Right ventricle myocardium inferior (tissue), 1 donor: ENCODE measurements around the gene CLEC19A. TPM values are rescaled to one million over a fixed set of nuclear protein-coding genes. Genes with fewer than 3 reads are reported as not detected.

Experiments used
- ATAC-seq: fragments of 200-7000 bp; cut with Tn5 transposase; one replicate; pipeline ENCODE4 v1.9.1; 2020; ENCODE audit warnings: mild to moderate bottlenecking, moderate library complexity
- DNase-seq: peaks from one replicate; pipeline ENCODE4 v3.0.0; 2021; ENCODE audit errors: missing footprints
- intact Hi-C: fragments of 100-400 bp; cut with DNase I; formaldehyde crosslinking; loops from one replicate; pipeline ENCODE4 v1.11.0; 2022
- total RNA-seq: library from RNA; stranded (reverse); fragmentation: NEBNext Ultra II Directional; extraction: Animal tissue kit (Norgen Biotek cat#: 25700); gene quantifications from one replicate; pipeline ENCODE4 v1.2.1, GENCODE V29; 2021
- donor health status: DM: no; HTN: yes; CAD: no; lungs with severe emphysema.

The CLEC19A gene
- total RNA-seq, 1 donor from 2014 or later = not detected

GRCh38 chr16:19282101-19282500 lies 3.4 kb upstream of the CLEC19A start:
- DNase-seq (no peak), ATAC-seq (no peak)
- intact Hi-C loops = no loop called here

- intact Hi-C loops = no loop called here
- DNase-seq = no peak
- ATAC-seq = no peak
Measured at GRCh38 chr16:19283637-19284036, 1.9 kb upstream of the CLEC19A start.

- intact Hi-C loops = no loop called here
- DNase-seq (no peak), ATAC-seq (peak; percentile 28)
Measured at GRCh38 chr16:19284207-19284606, 1.3 kb upstream of the CLEC19A start.

GRCh38 chr16:19286827-19287226 lies 1.3 kb downstream of the CLEC19A start:
- DNase-seq = no peak
- no peak for ATAC-seq
- intact Hi-C loops = no loop called here

DNA sequence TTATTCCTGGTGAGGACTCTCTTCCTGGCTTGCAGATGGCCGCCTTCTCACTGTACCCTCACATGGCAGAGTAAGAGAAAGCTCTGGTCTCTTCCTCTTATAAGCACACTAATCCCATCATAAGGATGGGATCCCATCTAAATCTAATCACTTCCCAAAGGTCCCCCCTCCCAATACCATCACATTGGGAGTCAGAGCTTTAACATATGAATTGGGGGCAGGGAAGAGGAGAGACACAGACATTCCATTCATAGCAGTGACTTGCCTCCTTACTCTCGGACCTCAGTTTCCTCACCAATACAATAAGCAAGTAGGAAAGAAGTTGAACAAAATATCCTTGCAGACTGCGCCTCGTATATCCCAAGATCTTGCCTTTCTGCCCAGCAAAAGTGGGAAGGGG lies 1.7 kb downstream of the CLEC19A start:
- no peak for DNase-seq
- intact Hi-C loops = no loop called here
- no peak for ATAC-seq

GRCh38 chr16:19288872-19289799 lies 3.6 kb downstream of the CLEC19A start:
- DNase-seq = no peak
- intact Hi-C loops = no loop called here
- ATAC-seq = no peak

DNA sequence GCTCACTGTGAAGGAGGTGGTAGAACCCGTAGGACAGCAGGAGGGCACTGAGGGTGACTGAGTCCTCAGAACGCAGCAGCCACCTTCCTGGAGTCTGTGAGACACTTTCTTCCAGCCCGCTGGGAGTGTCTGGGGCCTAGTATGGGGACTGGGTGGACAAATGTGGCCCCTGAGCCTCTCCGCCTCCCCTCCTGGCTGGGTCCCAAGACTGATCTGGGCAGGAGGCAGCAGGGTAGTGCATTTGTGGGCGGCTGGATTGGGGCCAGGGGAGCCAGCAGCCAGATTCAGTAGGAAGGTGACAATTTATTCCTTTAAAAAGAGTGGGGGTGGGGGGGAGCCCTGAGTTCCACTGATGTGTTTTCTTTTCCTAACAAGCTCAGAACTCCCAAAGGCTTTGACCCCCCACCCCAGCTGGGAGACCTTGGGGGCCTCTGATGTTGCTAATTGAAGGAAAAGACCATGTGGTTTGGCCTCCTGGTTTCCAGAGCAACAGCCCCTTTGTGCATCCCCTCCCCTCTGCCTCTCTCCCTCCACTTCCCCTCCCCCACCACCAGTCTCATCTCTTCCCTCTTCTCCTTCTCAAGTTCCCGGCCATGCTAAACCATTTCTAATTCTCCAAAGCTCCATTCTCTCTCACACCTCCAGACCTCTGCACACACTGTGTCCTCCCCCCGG lies 4.4 kb downstream of the CLEC19A start:
- DNase-seq = no peak
- ATAC-seq = no peak
- intact Hi-C loops = no loop called here

GRCh38 chr16:19290860-19291259 lies 5.3 kb downstream of the CLEC19A start:
- DNase-seq = no peak
- ATAC-seq = no peak
- intact Hi-C loops = no loop called here

GRCh38 chr16:19291475-19291874 lies 5.9 kb downstream of the CLEC19A start:
- intact Hi-C loops = no loop called here
- DNase-seq (no peak), ATAC-seq (no peak)

DNA sequence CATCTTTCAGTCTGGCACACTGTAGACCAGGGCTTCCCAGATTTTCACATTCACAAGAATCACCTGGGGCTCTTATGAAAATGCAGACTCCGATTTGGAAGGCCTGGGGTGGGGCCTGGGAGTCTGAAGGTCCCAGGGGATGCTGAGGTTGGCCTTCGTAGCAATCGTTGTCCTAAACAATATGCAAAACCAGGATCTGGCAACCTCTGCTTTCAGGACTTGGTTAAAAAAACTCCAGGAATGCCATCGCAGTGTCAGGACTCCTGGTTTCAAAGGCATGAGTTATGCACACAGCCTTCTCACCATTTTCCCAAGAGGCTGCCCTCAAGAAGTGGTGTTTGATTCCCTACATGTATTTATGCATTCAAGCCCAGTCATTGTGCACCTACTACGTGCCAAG lies 6.7 kb downstream of the CLEC19A start:
- no peak for DNase-seq
- intact Hi-C loops = no loop called here
- ATAC-seq = no peak

GRCh38 chr16:19294156-19294649 lies 8.7 kb downstream of the CLEC19A start:
- ATAC-seq (peak; percentile 90), DNase-seq (peak; percentile 76)
- intact Hi-C loops = no loop called here

GRCh38 chr16:19295393-19295792 lies 9.9 kb downstream of the CLEC19A start:
- intact Hi-C loops = no loop called here
- DNase-seq = no peak
- no peak for ATAC-seq

DNA sequence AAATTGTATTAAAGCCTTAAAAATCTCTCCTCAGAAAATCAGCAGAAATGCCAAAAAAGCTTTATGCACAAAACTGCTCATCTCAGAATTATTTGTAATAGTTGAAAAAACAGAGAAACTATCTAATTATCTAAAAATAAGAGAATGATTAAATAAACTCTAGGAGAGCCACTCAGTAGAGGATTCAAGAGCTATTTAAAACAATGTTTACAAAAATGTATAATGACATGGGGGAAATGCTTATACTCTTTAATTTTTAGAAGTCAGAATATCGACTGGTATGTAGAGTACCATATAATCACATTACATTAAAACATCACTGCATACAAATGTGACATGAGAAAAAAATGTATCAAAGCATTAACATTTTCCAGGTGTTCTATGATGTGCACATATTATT lies 11.9 kb downstream of the CLEC19A start:
- DNase-seq (no peak), ATAC-seq (no peak)
- intact Hi-C loops = no loop called here

DNA sequence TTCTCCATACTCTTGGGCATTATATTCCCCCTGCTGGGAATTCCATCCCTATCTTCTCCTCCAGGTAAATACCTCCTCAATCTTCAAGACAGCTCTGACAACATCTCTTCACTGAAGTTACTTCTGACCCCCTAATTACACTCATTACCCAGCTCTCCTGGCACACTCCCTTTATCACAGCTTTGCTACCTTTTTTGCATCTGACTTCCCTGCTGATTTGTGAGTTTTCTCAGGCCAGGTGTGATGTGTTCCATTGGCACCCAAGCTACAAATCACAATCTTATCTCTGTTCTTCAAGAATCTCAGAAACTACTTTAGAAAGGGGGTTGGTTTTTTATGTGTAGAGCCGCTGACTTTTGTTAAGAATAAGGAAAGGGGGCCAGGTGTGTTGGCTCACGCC lies 14.0 kb downstream of the CLEC19A start:
- ATAC-seq (no peak), DNase-seq (no peak)
- intact Hi-C loops = no loop called here

- DNase-seq (no peak), ATAC-seq (no peak)
- intact Hi-C loops = no loop called here
Measured at GRCh38 chr16:19301931-19302330, 16.4 kb downstream of the CLEC19A start.

GRCh38 chr16:19304750-19305149 lies 19.2 kb downstream of the CLEC19A start:
- intact Hi-C loops = no loop called here
- DNase-seq = no peak
- ATAC-seq = no peak

DNA sequence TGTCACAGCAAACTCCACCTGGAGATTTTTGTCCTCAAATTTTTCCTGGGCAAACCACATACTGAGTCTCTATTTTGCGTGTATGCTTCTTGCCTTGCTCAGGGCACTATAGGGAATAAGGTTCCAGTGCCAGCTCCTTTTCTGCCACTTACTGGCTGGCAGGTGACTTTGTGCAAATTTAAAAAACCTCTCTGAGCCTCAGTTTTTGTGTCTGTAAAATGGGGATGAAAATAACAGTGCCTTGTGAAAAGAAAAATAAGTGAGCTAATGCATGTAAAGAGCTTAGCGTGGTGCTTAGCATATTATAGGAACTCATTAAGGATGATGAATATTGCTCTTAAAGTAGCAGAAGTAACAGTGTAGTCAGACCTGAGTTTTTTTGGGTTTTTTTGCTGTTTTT lies 19.9 kb downstream of the CLEC19A start:
- intact Hi-C loops = no loop called here
- no peak for ATAC-seq
- no peak for DNase-seq

GRCh38 chr16:19307587-19308241 lies 22.2 kb downstream of the CLEC19A start:
- intact Hi-C loops = no loop called here
- no peak for DNase-seq
- no peak for ATAC-seq

- DNase-seq (no peak), ATAC-seq (no peak)
- intact Hi-C loops = no loop called here
Measured at GRCh38 chr16:19308392-19308791, 22.9 kb downstream of the CLEC19A start.

DNA sequence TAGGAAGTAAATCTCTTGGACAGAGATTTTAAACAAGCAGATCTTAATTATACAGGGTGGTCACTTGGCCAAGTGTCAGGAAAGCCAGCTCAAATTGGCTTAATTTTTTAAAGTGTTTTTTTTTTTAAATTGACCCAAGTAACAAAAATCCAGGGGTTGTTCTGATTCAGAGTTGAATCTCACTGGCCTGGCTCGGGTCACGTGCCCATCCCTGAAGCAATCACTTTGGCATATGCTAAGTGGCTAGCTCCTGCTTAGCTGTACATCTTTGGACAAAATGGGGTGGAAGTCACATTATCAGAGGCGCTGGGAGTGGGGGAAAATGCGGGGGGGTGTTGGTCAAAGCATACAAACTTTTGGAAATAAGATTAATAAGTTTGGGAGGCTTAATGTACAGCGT lies 23.6 kb downstream of the CLEC19A start:
- ATAC-seq = no peak
- intact Hi-C loops = no loop called here
- no peak for DNase-seq
